Measurements from ENCODE around the gene SMAD6. TPM values are rescaled to one million over a fixed set of nuclear protein-coding genes. Genes with fewer than 3 reads are reported as not detected.

The SMAD6 gene
- total RNA-seq, 1 experiment from 2014 or later = 6.6 TPM

- no peaks in the 10 kb centered on the region for H4K20me1 ChIP-seq (ENCODE audit: insufficient read depth)
- no peaks in the 10 kb centered on the region for H3K27me3 ChIP-seq (ENCODE audit: insufficient read depth, low read length)
- no peaks in the 10 kb centered on the region for H3K9me3 ChIP-seq (ENCODE audit: control insufficient read depth in 1 of 2, insufficient read depth in 1 of 2, low read depth in 1 of 2, low read length in 2 of 2)
- H3K4me2 ChIP-seq (ENCODE audit: low read length) = no peak overlapping the region
- H2AFZ ChIP-seq (ENCODE audit: low read depth, low read length, poor library complexity, severe bottlenecking) = no peak overlapping the region
- intact Hi-C loops (cut with micrococcal nuclease) = no loop called here
- no peak overlapping the region for H3K27ac ChIP-seq (ENCODE audit: low read depth, low read length)
- H3K79me2 ChIP-seq (ENCODE audit: insufficient read depth, low read length) = no peaks in the 10 kb centered on the region
- no peak for TF ChIP-seq TCF7L2 (IDR thresholded peaks at IDR 0.05; ENCODE audit: borderline replicate concordance, extremely low read depth, insufficient read depth, insufficient read length)
- TF ChIP-seq CBX3 (IDR thresholded peaks at IDR 0.05; ENCODE audit: low read depth) = no peak
- H3K4me3 ChIP-seq (replicated peaks in 1 of 2; ENCODE audit: low read depth in 1 of 2, low read length in 2 of 2) = no peak overlapping the region
- DNase-seq (ENCODE audit: low read depth, low spot score) (no peak), ATAC-seq (no peak)
- ChIA-PET CTCF (no interaction called here), POLR2A (no interaction called here), RAD21 (ENCODE audit: low non-redundant PET in 1 of 2, low total read pairs in 2 of 2, uncharacterized antibody in 2 of 2, unreplicated experiment in 2 of 2) (no interaction called here)
- H3K4me1 ChIP-seq (ENCODE audit: control insufficient read depth in 1 of 2, insufficient read depth in 2 of 2, low read length in 2 of 2) = peaks cover 0 to 12% of the 10 kb centered on the region in 2 experiments; a peak in 2 of 4 replicates
- no peaks in the 10 kb centered on the region for H3K9me2 ChIP-seq (ENCODE audit: insufficient read depth)
- no peak overlapping the region for H3K9ac ChIP-seq (ENCODE audit: low read length)
- no peaks in the 10 kb centered on the region for H3K36me3 ChIP-seq (ENCODE audit: control insufficient read depth in 1 of 2, insufficient read depth in 2 of 2, low read length in 2 of 2)
- no TSS peak for BruUV-seq (replicated peaks)
Observed at GRCh38 chr15:66786222-66786621, 84.2 kb downstream of the SMAD6 start.

- H4K20me1 ChIP-seq (ENCODE audit: insufficient read depth) = no peaks in the 10 kb centered on the region
- RAD21 ChIA-PET (ENCODE audit: low non-redundant PET in 1 of 2, low total read pairs in 2 of 2, uncharacterized antibody in 2 of 2, unreplicated experiment in 2 of 2) = no interaction called here
- no TSS peak for BruUV-seq (replicated peaks)
- H3K9me2 ChIP-seq (ENCODE audit: insufficient read depth) = no peaks in the 10 kb centered on the region
- CTCF ChIA-PET = no interaction called here
- ATAC-seq = no peak
- POLR2A ChIA-PET = no interaction called here
- H3K36me3 ChIP-seq (ENCODE audit: control insufficient read depth in 1 of 2, insufficient read depth in 2 of 2, low read length in 2 of 2) = no peaks in the 10 kb centered on the region
- intact Hi-C loops (cut with micrococcal nuclease) = no loop called here
- H3K9ac ChIP-seq (ENCODE audit: low read length) = no peak overlapping the region
- H2AFZ ChIP-seq (ENCODE audit: low read depth, low read length, poor library complexity, severe bottlenecking) = no peak overlapping the region
- no peaks in the 10 kb centered on the region for H3K27me3 ChIP-seq (ENCODE audit: insufficient read depth, low read length)
- peaks cover 0 to 12% of the 10 kb centered on the region in 2 experiments; a peak in 2 of 4 replicates for H3K4me1 ChIP-seq (ENCODE audit: control insufficient read depth in 1 of 2, insufficient read depth in 2 of 2, low read length in 2 of 2)
- TF ChIP-seq ZBTB33 (IDR thresholded peaks at IDR 0.05; ENCODE audit: extremely low read depth, insufficient replicate concordance, low read length) = no peak
- TF ChIP-seq FOSL1 (IDR thresholded peaks at IDR 0.05; ENCODE audit: low read depth) = no peak
- TF ChIP-seq CEBPB (IDR thresholded peaks at IDR 0.05; ENCODE audit: low read depth) = no peak
- no peak for TF ChIP-seq ELF1 (IDR thresholded peaks at IDR 0.05; ENCODE audit: borderline replicate concordance, low read depth)
- no peak for TF ChIP-seq SP1 (IDR thresholded peaks at IDR 0.05; ENCODE audit: low read depth)
- no peak for TF ChIP-seq CTCF (IDR thresholded peaks at IDR 0.05 in 2 of 3, conservative IDR thresholded peaks at IDR 0.05 in 1 of 3; ENCODE audit: borderline replicate concordance in 1 of 3, insufficient read depth in 1 of 3, low read depth in 2 of 3, low read length in 2 of 3)
- no peak for TF ChIP-seq EZH2 (IDR thresholded peaks at IDR 0.05)
- no peaks in the 10 kb centered on the region for H3K9me3 ChIP-seq (ENCODE audit: control insufficient read depth in 1 of 2, insufficient read depth in 1 of 2, low read depth in 1 of 2, low read length in 2 of 2)
- no peak overlapping the region for H3K27ac ChIP-seq (ENCODE audit: low read depth, low read length)
- no peak for DNase-seq (ENCODE audit: low read depth, low spot score)
- no peak overlapping the region for H3K4me3 ChIP-seq (replicated peaks in 1 of 2; ENCODE audit: low read depth in 1 of 2, low read length in 2 of 2)
- no peaks in the 10 kb centered on the region for H3K79me2 ChIP-seq (ENCODE audit: insufficient read depth, low read length)
- H3K4me2 ChIP-seq (ENCODE audit: low read length) = no peak overlapping the region
Observed at GRCh38 chr15:66786708-66787488, 84.9 kb downstream of the SMAD6 start.

Measured in HCT116 (cell line).